CD14-positive monocyte (primary cell): ENCODE results near the gene AASS. TPM values are rescaled to one million over a fixed set of nuclear protein-coding genes. Genes with fewer than 3 reads are reported as not detected.

Experiments used
- DNase-seq, 3 donors: peaks; one replicate each; pipeline ENCODE4 v3.0.0-alpha.2; 2011 to 2022
- H2AFZ ChIP-seq: 2 replicates; pipeline ENCODE4 v1.6.0; 2012; ENCODE audit warnings: mild to moderate bottlenecking, low read depth, low read length, inconsistent platforms; ENCODE audit not compliant: insufficient read depth, poor library complexity, severe bottlenecking
- H3K27ac ChIP-seq, 2 donors: 1 replicate in 1 of 2; 2 replicates in 1 of 2; pipeline ENCODE4 v1.5.1; 2012 to 2013; ENCODE audit warnings: low read length in 2 of 2, control low read depth in 1 of 2, inconsistent platforms in 1 of 2, low read depth in 1 of 2, mild to moderate bottlenecking in 1 of 2
- H3K27me3 ChIP-seq, 2 donors: one replicate each; pipeline versions ENCODE4 v1.6.0 to v1.6.1; 2011 to 2013; ENCODE audit warnings: low read length in 2 of 2; ENCODE audit not compliant: control insufficient read depth in 2 of 2, insufficient read depth in 2 of 2
- H3K36me3 ChIP-seq, 2 donors: replicated peaks in 1 of 2; 1 replicate in 1 of 2; 2 replicates in 1 of 2; pipeline versions ENCODE4 v1.5.1 to v1.6.1; 2012 to 2013; ENCODE audit warnings: low read length in 2 of 2, control low read depth in 1 of 2, inconsistent platforms in 1 of 2, mild to moderate bottlenecking in 1 of 2; ENCODE audit not compliant: insufficient read depth in 2 of 2, control insufficient read depth in 1 of 2
- H3K4me1 ChIP-seq, 2 donors: 1 replicate in 1 of 2; 2 replicates in 1 of 2; pipeline versions ENCODE4 v1.5.1 to v1.6.1; 2012 to 2013; ENCODE audit warnings: low read length in 2 of 2, control low read depth in 1 of 2, inconsistent platforms in 1 of 2, mild to moderate bottlenecking in 1 of 2, moderate library complexity in 1 of 2; ENCODE audit not compliant: insufficient read depth in 2 of 2, control insufficient read depth in 1 of 2
- H3K4me2 ChIP-seq: replicated peaks from 2 replicates; pipeline ENCODE3; 2012; ENCODE audit warnings: low read length, moderate library complexity, mild to moderate bottlenecking; ENCODE audit not compliant: poor library complexity, severe bottlenecking; ENCODE audit errors: extremely low read depth
- H3K4me3 ChIP-seq, 3 experiments: fragments of 200-600 bp in 1 of 3; sonication (generic) in 1 of 3; replicated peaks in 1 of 3; 1 replicate in 2 of 3; 2 replicates in 1 of 3; pipeline ENCODE4 v1.5.1; 2011 to 2013; ENCODE audit warnings: low read length in 3 of 3, mild to moderate bottlenecking in 3 of 3, control low read depth in 2 of 3, low read depth in 2 of 3, inconsistent platforms in 1 of 3, moderate library complexity in 1 of 3
- H3K79me2 ChIP-seq: 2 replicates; pipeline ENCODE4 v1.6.0; 2012; ENCODE audit warnings: mild to moderate bottlenecking, control low read depth, inconsistent platforms, low read length, moderate library complexity; ENCODE audit not compliant: insufficient read depth
- H3K9ac ChIP-seq: 2 replicates; pipeline ENCODE4 v1.6.0; 2017; ENCODE audit warnings: low read length, mild to moderate bottlenecking; ENCODE audit not compliant: insufficient read depth, poor library complexity, severe bottlenecking
- H3K9me3 ChIP-seq, 2 donors: replicated peaks in 1 of 2; 1 replicate in 1 of 2; 2 replicates in 1 of 2; pipeline versions ENCODE4 v1.5.1 to v1.6.1; 2012 to 2013; ENCODE audit warnings: low read length in 2 of 2, control low read depth in 1 of 2; ENCODE audit not compliant: control insufficient read depth in 1 of 2, insufficient read depth in 1 of 2
- H4K20me1 ChIP-seq: 2 replicates; pipeline ENCODE4 v1.6.0; 2012; ENCODE audit warnings: mild to moderate bottlenecking, low read length, control low read depth, moderate library complexity; ENCODE audit not compliant: insufficient read depth
- H3K27ac Mint-ChIP-seq, 7 donors: one replicate each; pipeline ENCODE4 v1.8.0; 2020; ENCODE audit warnings: mild to moderate bottlenecking in 7 of 7, mixed read lengths in 7 of 7, moderate library complexity in 6 of 7, inconsistent platforms in 2 of 7
- H3K27me3 Mint-ChIP-seq, 3 donors: one replicate each; pipeline ENCODE4 v1.8.0; 2021 to 2022; ENCODE audit warnings: low read depth in 3 of 3, mild to moderate bottlenecking in 3 of 3, mixed read lengths in 3 of 3, moderate library complexity in 3 of 3, inconsistent platforms in 1 of 3
- H3K36me3 Mint-ChIP-seq, 2 donors: one replicate each; pipeline ENCODE4 v1.8.0; 2020; ENCODE audit warnings: mixed read lengths in 2 of 2, inconsistent platforms in 1 of 2, mild to moderate bottlenecking in 1 of 2
- H3K4me1 Mint-ChIP-seq: one replicate; pipeline ENCODE4 v1.8.0; 2020; ENCODE audit warnings: mild to moderate bottlenecking, mixed read lengths
- H3K4me3 Mint-ChIP-seq, 2 donors: one replicate each; pipeline ENCODE4 v1.8.0; 2020; ENCODE audit warnings: mild to moderate bottlenecking in 2 of 2, mixed read lengths in 2 of 2, moderate library complexity in 1 of 2
- H3K9me3 Mint-ChIP-seq, 7 donors: one replicate each; pipeline ENCODE4 v1.8.0; 2020 to 2022; ENCODE audit warnings: mixed read lengths in 7 of 7, mild to moderate bottlenecking in 6 of 7, moderate library complexity in 6 of 7, inconsistent platforms in 2 of 7
- CTCF ChIP-seq: fragments of 200-600 bp; IDR thresholded peaks from one replicate; pipeline ENCODE4 v1.8.0; 2022; ENCODE audit warnings: antibody characterized with exemption, mild to moderate bottlenecking
- WGBS: methylation state at CpG from one replicate; pipeline ENCODE4 v1.1.5; 2013; ENCODE audit warnings: missing lambda C conversion rate; ENCODE audit not compliant: insufficient coverage; 5-methylcytosine and 5-hydroxymethylcytosine counted together
- intact Hi-C, 2 donors: fragments of 100-400 bp; cut with micrococcal nuclease; formaldehyde crosslinking; loops; one replicate each; pipeline versions ENCODE4 v1.15.0 to v1.15.1; 2023
- polyA plus RNA-seq, 3 donors: library from polyadenylated mRNA; depleted of rRNA in 1 of 3; unstranded in 2 of 3; stranded (reverse) in 1 of 3; fragments of 300-500 nt in 2 of 3; fragments of >200 nt in 1 of 3; fragmentation: Illumina TruSeq in 2 of 3; gene quantifications; 1 replicate in 2 of 3; 2 replicates in 1 of 3; pipeline ENCODE4 v1.2.3, GENCODE V29; 2012 to 2021

The AASS gene
- polyA plus RNA-seq, 3 donors, result 0.22 to 0.33 TPM; not detected in 1

GRCh38 chr7:122054393-122054792 is 89.7 kb downstream of the AASS start:
- no CpG with 5 or more reads among the region's 1 CpG for WGBS
- Histone ChIP-seq H4K20me1 (no peaks in the 10 kb centered on the region), H3K36me3 (no peaks in the 10 kb centered on the region), H3K79me2 (no peaks in the 10 kb centered on the region), H3K4me2 (no peak overlapping the region), H3K4me3 (no peak overlapping the region), H2AFZ (no peak overlapping the region), H3K27me3 (no peaks in the 10 kb centered on the region), H3K9me3 (no peaks in the 10 kb centered on the region), H3K4me1 (no peaks in the 10 kb centered on the region), H3K27ac (no peak overlapping the region), H3K9ac (no peak overlapping the region)
- TF ChIP-seq CTCF, result no peak
- no peaks in the 10 kb centered on the region for H3K27me3 Mint-ChIP-seq
- H3K4me3 Mint-ChIP-seq, result no peak overlapping the region
- peaks cover 0 to 2% (median 0%) of the 10 kb centered on the region in 7 donors for H3K9me3 Mint-ChIP-seq
- no peak overlapping the region for H3K27ac Mint-ChIP-seq
- no peak for DNase-seq
- no peaks in the 10 kb centered on the region for H3K4me1 Mint-ChIP-seq
- intact Hi-C loops, result no loop called here
- H3K36me3 Mint-ChIP-seq, result no peaks in the 10 kb centered on the region

GRCh38 chr7:122046402-122046801 is 97.6 kb downstream of the AASS start:
- Histone ChIP-seq H3K4me1 (no peaks in the 10 kb centered on the region), H3K79me2 (no peaks in the 10 kb centered on the region), H3K27me3 (no peaks in the 10 kb centered on the region), H2AFZ (no peak overlapping the region), H3K9ac (no peak overlapping the region), H3K4me2 (no peak overlapping the region), H3K4me3 (no peak overlapping the region), H3K9me3 (no peaks in the 10 kb centered on the region), H3K27ac (no peak overlapping the region), H4K20me1 (no peaks in the 10 kb centered on the region), H3K36me3 (no peaks in the 10 kb centered on the region)
- peaks cover 0 to 3% (median 0%) of the 10 kb centered on the region in 7 donors for H3K9me3 Mint-ChIP-seq
- H3K36me3 Mint-ChIP-seq, result no peaks in the 10 kb centered on the region
- H3K4me3 Mint-ChIP-seq, result no peak overlapping the region
- H3K4me1 Mint-ChIP-seq, result no peaks in the 10 kb centered on the region
- no peak for DNase-seq
- WGBS, result 93% methylated on average over 2 of the region's 3 CpGs
- H3K27me3 Mint-ChIP-seq, result peaks cover 0 to 6% (median 0%) of the 10 kb centered on the region in 3 donors
- TF ChIP-seq CTCF, result no peak
- peak overlapping the region in 1 of 7 donors; percentile 58 for H3K27ac Mint-ChIP-seq
- intact Hi-C loops, result no loop called here
